ENCODE results near the gene SSH3. TPM values are rescaled to one million over a fixed set of nuclear protein-coding genes. Genes with fewer than 3 reads are reported as not detected.

The SSH3 gene
- total RNA-seq: 100 to 1,000 TPM in 2 of 4 donors, 10 to 100 TPM in 2; 55.9 to 128 (median 99.9) TPM

DNA sequence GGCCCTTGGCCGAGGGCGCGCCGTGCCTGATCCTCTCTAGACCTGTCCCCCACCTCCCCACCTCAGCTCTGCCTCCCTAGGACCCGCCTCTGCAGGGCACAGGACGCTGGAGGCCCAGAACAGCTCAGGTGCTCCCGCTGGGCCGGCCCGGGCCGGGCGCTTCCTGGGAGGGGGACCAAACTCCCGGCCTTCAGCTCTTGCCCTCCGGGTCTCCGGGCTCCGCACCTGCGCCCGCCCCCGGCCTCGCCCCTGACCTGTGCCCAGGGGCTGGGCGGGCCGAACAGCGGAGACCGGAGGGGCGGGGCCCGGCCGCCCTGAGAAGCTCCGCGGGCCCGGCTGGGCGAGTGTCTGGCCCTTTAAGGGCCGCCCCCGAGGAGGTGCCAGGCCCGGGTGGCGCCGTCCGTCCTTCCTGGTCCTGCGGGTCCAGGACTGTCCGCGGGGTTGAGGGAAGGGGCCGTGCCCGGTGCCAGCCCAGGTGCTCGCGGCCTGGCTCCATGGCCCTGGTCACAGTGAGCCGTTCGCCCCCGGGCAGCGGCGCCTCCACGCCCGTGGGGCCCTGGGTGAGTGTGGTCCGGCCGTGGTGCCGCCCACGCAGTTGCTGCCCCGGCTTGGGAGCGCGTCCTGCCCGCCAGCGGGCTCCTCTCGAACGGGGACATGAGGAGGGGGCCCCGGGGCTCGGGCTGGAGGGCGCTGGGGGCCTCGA, at the start of gene SSH3:
TSS of gene SSH3 (plus strand) at position 399 of the 703 bp plus-strand sequence. CDS start at position 495, 96 bp downstream.
- Histone ChIP-seq H3K36me3 (peaks cover 0 to 46% (median 0%) of the 10 kb centered on the region in 3 donors), H3K4me1 (peaks cover 0 to 29% (median 4%) of the 10 kb centered on the region in 4 donors), H3K27me3 (no peaks in the 10 kb centered on the region), H3K4me3 (peak within 1 kb of the TSS; percentile 71 to 91 (median 85)), H3K9me3 (no peaks in the 10 kb centered on the region), H3K27ac (peak within 1 kb of the TSS; percentile 83 to 90 (median 84))
- TF ChIP-seq, protein P1, sequence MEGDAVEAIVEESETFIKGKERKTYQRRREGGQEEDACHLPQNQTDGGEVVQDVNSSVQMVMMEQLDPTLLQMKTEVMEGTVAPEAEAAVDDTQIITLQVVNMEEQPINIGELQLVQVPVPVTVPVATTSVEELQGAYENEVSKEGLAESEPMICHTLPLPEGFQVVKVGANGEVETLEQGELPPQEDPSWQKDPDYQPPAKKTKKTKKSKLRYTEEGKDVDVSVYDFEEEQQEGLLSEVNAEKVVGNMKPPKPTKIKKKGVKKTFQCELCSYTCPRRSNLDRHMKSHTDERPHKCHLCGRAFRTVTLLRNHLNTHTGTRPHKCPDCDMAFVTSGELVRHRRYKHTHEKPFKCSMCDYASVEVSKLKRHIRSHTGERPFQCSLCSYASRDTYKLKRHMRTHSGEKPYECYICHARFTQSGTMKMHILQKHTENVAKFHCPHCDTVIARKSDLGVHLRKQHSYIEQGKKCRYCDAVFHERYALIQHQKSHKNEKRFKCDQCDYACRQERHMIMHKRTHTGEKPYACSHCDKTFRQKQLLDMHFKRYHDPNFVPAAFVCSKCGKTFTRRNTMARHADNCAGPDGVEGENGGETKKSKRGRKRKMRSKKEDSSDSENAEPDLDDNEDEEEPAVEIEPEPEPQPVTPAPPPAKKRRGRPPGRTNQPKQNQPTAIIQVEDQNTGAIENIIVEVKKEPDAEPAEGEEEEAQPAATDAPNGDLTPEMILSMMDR (IDR thresholded peaks at IDR 0.05): no peak
- TF ChIP-seq POLR2A (IDR thresholded peaks at IDR 0.05): peak; percentile 81 to 84
- DNase-seq: peak; percentile 60 to 94 (median 92)

- peaks cover 3 to 87% (median 9%) of the 10 kb centered on the region in 3 donors for H3K36me3 ChIP-seq
- no peaks in the 10 kb centered on the region for H3K27me3 ChIP-seq
- TF ChIP-seq POLR2A (IDR thresholded peaks at IDR 0.05): no peak
- TF ChIP-seq, protein P1 (IDR thresholded peaks at IDR 0.05): no peak
These were observed 49.3 kb upstream of the SSH3 start for GRCh38 chr11:67253872-67254624.

DNA sequence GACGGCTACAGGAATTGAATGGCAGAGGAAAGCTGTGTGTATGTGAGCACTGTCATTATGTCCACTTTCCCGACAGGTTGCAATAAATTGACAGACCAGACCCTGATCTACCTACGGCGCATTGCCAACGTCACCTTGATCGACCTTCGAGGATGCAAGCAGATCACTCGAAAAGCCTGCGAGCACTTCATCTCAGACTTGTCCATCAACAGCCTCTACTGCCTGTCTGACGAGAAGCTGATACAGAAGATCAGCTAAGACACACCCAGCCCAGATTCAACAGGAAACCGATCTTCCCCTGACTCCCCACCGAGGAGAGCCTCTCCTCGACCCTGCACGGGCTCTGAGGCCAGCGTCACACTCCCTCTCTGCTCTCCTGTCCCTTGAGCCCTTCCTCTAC, 48.5 kb upstream of the SSH3 start:
- Histone ChIP-seq H3K27ac (no peak overlapping the region), H3K9me3 (no peaks in the 10 kb centered on the region), H3K4me1 (no peaks in the 10 kb centered on the region), H3K27me3 (no peaks in the 10 kb centered on the region), H3K4me3 (no peak overlapping the region), H3K36me3 (peaks cover 0 to 79% (median 9%) of the 10 kb centered on the region in 3 donors)
- TF ChIP-seq POLR2A (IDR thresholded peaks at IDR 0.05): no peak
- TF ChIP-seq, protein P1 (IDR thresholded peaks at IDR 0.05): no peak
- DNase-seq: peak in 1 of 3 donors; percentile 13

More at GRCh38 chr11:67253872-67254624, 49.3 kb upstream of the SSH3 start:
- H3K27ac ChIP-seq: no peak overlapping the region
- H3K9me3 ChIP-seq: no peaks in the 10 kb centered on the region
- no peaks in the 10 kb centered on the region for H3K4me1 ChIP-seq
- DNase-seq: peak in 1 of 3 donors; percentile 14
- H3K4me3 ChIP-seq: no peak overlapping the region

GRCh38 chr11:67255353-67255752, 48.0 kb upstream of the SSH3 start:
- no peaks in the 10 kb centered on the region for H3K4me1 ChIP-seq
- no peaks in the 10 kb centered on the region for H3K9me3 ChIP-seq
- no peaks in the 10 kb centered on the region for H3K27me3 ChIP-seq
- no peak for TF ChIP-seq POLR2A (IDR thresholded peaks at IDR 0.05)
- TF ChIP-seq, protein P1 (IDR thresholded peaks at IDR 0.05): no peak
- no peak for DNase-seq
- H3K27ac ChIP-seq: no peak overlapping the region
- H3K4me3 ChIP-seq: no peak overlapping the region
- H3K36me3 ChIP-seq: peaks cover 0 to 74% (median 9%) of the 10 kb centered on the region in 3 donors

DNA sequence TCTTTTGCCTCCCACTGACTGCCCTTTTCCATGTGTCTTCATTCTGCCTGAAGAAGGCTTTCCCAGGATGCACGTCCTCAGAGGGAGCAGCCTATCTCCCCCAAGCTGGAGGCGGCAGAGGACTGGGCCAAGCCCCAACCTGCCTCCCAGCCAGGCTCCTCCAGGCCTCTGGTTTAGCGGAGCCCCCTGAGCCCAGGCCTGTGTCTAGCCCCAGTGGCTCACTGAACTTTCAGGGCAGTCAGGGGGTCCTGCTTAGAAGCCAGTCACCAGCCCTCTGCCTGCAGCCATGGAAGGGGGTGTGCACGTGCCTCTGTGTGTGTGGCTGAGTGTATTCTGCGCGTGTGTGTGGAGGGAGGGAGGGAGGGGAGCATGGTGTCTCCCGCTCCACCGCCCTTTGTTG, 47.5 kb upstream of the SSH3 start:
- Histone ChIP-seq H3K27ac (no peak overlapping the region), H3K4me1 (no peaks in the 10 kb centered on the region), H3K27me3 (no peaks in the 10 kb centered on the region), H3K36me3 (peaks cover 0 to 69% (median 9%) of the 10 kb centered on the region in 3 donors), H3K4me3 (no peak overlapping the region), H3K9me3 (no peaks in the 10 kb centered on the region)
- TF ChIP-seq, protein P1 (IDR thresholded peaks at IDR 0.05): no peak
- TF ChIP-seq POLR2A (IDR thresholded peaks at IDR 0.05): no peak
- no peak for DNase-seq
